ENCODE results near the gene PDPK1.
"Not testable (repeated sequence)": the region's sequence is repeated elsewhere in the genome, so short reads cannot be mapped to it uniquely, and the experiment has no call there.

PDPK1 gene

DNA sequence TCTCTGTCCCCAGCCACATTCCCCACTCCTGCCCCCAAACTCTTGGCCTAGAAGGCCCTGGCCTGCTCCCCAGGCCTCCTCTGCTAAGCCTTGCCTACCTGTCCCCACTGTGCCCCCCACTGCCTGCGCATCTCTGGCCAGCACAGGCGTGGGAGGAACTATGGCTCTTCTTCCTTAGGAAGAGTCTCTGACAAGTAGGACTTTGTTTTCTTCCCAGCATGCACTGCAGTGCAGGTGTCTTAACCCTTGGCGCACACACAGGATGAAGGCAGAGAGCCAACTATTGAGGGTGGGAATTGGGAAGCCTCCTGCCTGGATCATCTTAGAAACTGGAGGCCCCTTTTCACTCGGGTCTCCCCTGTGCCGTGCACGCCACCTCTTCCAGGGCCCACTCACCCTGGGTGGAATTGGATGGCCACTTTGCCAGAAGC, 14.0 kb upstream of the PDPK1 start:
- DNase-seq (ENCODE audit: low read depth in 2 of 2): no peak

GRCh38 chr16:2524339-2524938, 13.4 kb upstream of the PDPK1 start:
- no peak for DNase-seq (ENCODE audit: low read depth in 2 of 2)

GRCh38 chr16:2526135-2526534, 11.7 kb upstream of the PDPK1 start:
- DNase-seq (ENCODE audit: low read depth in 2 of 2): no peak

DNA sequence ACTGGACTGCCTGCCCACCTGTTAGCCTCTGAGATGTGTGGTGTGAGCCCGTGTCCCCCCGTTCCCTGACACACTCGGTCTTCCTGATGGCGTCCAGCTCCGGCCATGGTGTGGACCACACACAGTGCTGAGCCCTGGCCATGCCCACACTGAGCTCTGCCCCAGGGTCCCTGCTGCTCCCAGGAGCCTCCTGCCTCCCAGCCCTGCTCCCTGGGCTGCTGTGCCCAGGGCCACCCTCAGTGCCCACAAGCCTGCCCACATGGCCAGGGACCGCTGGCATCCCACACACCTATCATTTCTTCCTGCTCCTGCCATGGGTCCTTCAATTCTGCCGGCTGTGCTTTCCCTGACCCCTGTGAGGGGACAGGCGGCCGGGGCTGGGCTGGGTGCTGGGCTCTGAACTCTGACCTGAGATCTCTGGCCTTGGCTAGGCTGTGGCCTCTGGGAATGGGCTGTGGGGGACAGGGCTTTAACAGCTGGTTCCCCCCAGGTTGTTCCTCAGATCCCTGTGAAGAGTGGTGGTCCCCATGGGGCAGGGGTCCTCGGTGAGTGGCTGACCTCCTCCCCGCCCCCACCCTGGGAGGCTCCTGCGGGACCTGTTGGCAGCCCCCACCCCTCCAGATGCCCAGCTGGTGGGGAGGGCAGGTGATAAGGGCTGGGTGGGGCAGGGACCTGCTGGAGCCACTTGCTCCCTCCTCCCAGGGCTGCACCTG, 10.6 kb upstream of the PDPK1 start:
- no peak for DNase-seq (ENCODE audit: low read depth in 2 of 2)

- no peak for DNase-seq (ENCODE audit: low read depth in 2 of 2)
Measured at GRCh38 chr16:2527784-2528100, 10.1 kb upstream of the PDPK1 start.

DNA sequence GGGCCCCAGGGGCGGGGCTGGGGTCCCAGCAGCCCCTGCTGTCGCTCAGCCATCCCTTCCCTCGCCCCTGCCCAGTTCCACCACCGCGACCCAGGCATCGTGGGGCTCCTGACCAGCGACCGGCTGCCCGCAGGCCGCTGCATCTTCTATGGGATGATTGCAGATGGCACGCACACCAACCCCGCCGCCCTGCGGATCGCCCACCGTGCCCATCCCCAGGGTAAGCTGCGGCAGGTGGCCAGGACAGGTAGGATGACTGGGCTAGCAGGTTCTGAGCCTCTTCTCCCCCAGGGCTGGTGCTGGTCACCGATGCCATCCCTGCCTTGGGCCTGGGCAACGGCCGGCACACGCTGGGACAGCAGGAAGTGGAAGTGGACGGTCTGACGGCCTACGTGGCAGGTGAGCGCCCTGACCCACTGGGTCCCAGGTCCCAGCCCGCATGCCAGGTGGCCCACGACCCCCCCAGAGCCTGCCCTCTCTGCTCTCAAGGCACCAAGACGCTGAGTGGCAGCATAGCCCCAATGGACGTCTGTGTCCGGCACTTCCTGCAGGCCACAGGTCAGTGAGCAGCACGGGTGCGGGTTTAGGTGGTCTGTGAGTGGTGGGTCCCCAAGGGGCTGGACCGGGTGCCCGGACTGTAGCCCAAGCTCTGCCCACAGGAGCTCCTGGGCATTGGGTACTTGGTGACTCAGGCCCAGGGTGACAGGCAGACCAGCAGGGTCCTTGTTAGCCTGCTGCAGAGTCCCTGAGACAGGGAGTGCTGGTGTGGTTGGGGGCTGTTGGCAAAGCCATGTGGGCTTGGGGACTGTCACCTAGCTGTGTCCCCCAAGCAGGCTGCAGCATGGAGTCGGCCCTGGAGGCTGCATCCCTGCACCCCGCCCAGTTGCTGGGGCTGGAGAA, 9.4 kb upstream of the PDPK1 start:
- no peak for DNase-seq (ENCODE audit: low read depth in 2 of 2)

DNA sequence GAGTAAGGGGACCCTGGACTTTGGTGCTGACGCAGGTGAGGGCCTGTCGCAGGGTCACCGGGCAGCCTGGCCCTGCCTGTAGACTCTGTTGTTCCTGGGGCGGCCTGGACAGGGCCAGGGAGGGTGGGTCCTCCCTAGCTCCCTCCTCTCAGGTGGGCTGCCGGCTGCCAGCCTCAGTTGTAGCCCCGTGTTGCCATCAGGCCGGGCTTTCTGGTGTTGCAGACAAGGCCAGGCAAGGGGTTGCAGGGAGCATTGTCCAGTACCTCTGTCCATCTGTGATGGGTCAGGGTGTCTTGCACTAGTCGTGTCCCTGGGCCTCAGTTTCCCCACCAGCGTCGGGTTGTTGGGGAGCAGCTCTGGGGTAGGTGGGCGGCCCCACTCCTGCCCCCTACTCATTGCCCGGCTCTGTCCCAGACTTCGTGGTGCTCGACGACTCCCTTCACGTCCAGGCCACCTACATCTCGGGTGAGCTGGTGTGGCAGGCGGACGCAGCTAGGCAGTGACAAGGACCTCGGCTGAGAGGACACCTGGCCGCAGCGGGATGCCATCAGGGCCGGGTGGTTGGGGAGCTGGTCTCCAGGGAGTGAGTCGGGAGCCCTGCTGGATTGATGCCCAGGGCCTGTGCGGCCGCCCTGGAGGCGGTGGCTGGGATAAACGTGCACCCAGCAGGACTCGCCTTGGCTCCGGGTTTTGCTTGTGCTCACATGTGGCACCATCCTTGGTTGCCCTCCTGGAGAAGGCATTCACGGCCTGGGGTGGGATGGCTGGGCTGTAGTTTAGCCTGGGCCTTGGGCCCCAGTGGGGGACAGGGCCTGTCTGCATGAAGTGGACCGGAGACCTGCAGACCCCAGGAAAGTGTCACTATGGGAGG, 8.5 kb upstream of the PDPK1 start:
- DNase-seq (ENCODE audit: low read depth in 2 of 2): no peak

DNA sequence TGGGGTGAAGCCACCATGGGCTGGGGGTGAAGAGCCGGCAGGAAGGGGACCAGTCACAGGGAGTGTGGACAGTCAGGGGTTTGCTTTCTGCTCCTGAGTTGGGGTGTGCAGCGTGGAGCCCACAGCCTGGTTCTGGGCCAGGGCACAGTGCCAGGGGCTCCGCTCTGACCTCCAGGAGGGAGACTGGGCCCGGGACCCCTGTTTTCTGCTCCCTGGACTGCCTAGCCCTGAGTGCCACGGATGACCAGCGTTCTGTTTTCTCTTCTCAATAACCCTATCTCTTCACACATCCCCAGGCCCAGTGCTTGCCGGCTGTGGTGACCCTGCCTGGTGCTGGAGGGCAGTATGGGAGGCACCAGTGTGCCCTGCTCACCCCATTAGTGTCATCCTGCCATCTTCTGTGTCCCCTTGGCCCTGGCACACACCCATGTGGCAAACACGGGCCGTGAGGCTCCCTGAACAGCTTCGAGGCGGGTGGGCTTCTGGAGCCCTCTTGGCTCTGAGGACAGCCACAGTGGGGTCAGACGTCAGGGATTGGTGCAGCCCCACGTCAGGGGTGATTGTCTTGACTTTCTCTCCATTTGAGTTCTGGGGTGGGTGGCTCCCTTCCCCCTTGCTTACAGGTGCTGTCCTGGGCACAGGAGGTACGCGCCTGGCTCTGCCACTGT, 7.7 kb upstream of the PDPK1 start:
- DNase-seq (ENCODE audit: low read depth in 2 of 2): no peak

DNA sequence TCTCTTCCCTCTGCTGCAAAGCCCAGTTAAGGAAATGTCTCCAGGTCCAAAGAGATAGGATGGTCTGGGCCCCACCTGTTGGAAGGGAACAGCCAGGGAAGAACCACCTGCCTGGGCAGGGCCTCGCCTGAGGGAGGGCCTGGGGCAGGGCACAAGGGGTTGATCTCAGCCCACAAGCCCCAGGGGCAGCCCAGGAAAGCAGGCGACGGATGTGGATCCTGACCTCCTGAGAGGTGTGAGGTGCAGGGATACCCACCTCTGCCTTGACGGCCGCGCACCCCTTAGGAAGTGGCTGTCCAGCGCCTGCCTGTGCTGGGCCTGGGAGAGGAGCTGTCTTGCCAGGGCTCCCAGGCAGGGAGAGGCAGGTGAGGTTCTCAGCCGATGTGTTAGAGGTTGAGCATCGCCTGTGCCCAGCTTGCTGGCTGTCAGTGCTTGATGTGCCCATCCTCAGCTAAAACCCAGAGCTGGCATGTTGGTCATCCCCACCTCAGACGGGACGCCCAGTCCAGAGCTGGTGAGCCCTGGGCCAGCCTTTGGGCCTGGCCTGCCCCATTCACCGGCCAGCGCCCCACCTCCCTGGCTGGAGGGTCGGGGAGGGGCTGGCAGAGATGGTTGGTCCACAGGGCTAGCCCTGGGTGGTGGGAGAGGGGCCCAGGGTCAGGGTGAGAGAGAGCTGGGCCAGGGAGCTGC, 7.0 kb upstream of the PDPK1 start:
- no peak for DNase-seq (ENCODE audit: low read depth in 2 of 2)

- no peak for DNase-seq (ENCODE audit: low read depth in 2 of 2)
Measured at GRCh38 chr16:2531371-2531695, 6.5 kb upstream of the PDPK1 start, which contains the start of gene CEMP1. CEMP1 (minus strand) TSS chr16:2531408; CDS start chr16:2531073, 335 bp downstream.

DNA sequence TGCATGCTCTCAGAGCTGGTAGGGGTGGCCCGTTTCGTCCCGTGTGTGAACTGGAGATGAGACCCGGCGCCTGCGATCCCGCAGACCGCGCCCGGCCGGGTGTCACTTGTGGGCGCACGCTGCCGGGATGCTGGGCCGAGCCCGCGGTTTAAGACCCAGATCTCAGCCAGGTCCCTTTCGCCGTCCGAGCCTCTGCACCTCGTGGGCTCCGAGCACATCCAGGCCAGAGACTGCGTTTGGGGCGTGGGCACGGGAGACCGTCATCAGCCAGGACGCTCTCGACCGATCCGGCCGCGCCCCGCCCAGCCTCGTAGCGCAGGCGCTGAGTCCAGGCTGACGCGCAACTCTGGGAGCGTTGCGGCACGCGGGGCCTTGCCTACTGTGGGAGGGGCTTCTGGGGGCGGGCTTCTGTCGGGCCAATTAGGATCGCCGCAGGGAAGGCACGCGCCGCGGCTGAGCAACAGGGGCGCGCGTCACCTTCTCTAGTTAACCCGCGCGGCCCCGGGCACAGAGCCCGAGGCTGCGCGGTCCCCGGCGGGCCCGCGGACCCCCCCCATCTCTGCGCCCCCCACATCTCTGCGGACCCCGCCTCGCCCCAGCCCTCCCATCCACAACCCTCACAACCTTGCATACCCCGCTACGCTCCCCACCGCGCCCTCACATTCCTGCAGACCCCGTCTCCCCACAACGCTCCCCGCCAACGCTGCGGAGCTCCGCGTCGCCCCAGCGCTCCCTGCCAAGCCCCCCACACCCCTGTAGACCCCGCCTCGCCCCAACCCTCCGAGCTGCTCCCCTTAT, 5.9 kb upstream of the PDPK1 start:
- peak; percentile 92 to 94 for DNase-seq (ENCODE audit: low read depth in 2 of 2)

GRCh38 chr16:2532494-2533141, 5.2 kb upstream of the PDPK1 start:
- peak in 1 of 2 donors; percentile 38 for DNase-seq (ENCODE audit: low read depth in 2 of 2)

GRCh38 chr16:2533142-2533755, 4.6 kb upstream of the PDPK1 start:
- DNase-seq (ENCODE audit: low read depth in 2 of 2): not testable (repeated sequence)

- DNase-seq (ENCODE audit: low read depth in 2 of 2): no peak
Measured at GRCh38 chr16:2533912-2534311, 3.9 kb upstream of the PDPK1 start.

GRCh38 chr16:2534335-2534734, 3.5 kb upstream of the PDPK1 start:
- DNase-seq (ENCODE audit: low read depth in 2 of 2): not testable (repeated sequence)

- no peak for DNase-seq (ENCODE audit: low read depth in 2 of 2)
Measured at GRCh38 chr16:2535625-2536013, 2.2 kb upstream of the PDPK1 start.

GRCh38 chr16:2539192-2539844, 1.5 kb downstream of the PDPK1 start:
- DNase-seq (ENCODE audit: low read depth in 2 of 2): not testable (repeated sequence)

DNA sequence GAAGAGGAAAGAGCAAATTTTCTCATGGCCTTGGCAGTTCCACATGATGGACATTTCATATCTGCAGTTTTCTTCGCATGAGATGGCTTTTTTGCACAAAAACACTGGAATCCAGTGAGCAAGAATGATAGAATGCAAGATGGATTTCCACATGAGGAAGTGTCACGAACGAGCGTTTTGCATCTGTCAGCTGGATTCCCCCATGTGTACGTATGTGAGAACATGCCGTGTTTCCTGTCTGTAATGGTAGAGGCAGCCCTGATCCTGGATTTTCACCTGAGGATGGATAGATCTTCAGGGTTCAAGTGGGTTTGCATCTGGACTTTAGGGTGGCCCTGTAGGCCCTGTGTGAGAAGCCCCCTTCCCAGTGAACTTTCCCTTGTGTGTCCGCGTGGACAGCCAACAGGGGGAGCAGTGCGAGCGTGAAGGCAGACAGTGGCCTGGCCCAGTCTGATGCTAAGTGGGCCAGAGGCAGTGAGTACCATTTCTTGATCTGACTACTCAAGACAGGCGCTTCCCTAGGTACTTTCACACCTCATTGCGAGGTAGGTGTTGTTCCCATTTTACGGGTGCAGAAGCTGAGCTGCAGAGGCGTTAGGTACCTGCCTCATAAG, 2.1 kb downstream of the PDPK1 start:
- not testable (repeated sequence) for DNase-seq (ENCODE audit: low read depth in 2 of 2)

Measured in activated CD8-positive, alpha-beta memory T cell treated with anti-CD3 and anti-CD28 coated beads for 4 hours (primary cell).